DMS 273 treated with DMSO at 0.1 percent for 48 hours (cell line): ENCODE data around the gene KDM8.
"Not testable (repeated sequence)": the region's sequence is repeated elsewhere in the genome, so short reads cannot be mapped to it uniquely, and the experiment has no call there.

Experiments used
- DNase-seq: peaks from one replicate; lab custom pipeline; 2025; lab: John Stamatoyannopoulos, UW

Gene KDM8

GRCh38 chr16:27191352-27191924 is 11.9 kb upstream of the KDM8 start:
- DNase-seq: no peak

GRCh38 chr16:27193300-27193990 is 9.9 kb upstream of the KDM8 start:
- no peak for DNase-seq

- no peak for DNase-seq
Observed at GRCh38 chr16:27195076-27195741, 8.1 kb upstream of the KDM8 start.

GRCh38 chr16:27195941-27196595 is 7.3 kb upstream of the KDM8 start:
- no peak for DNase-seq

GRCh38 chr16:27197004-27197403 is 6.3 kb upstream of the KDM8 start:
- DNase-seq: no peak

GRCh38 chr16:27198451-27199234 is 4.7 kb upstream of the KDM8 start:
- DNase-seq: no peak

GRCh38 chr16:27199235-27199586 is 4.1 kb upstream of the KDM8 start:
- DNase-seq: no peak

- DNase-seq: no peak
Observed at GRCh38 chr16:27199736-27200135, 3.6 kb upstream of the KDM8 start.

GRCh38 chr16:27200914-27201313 is 2.4 kb upstream of the KDM8 start:
- not testable (repeated sequence) for DNase-seq

- peak; percentile 90 for DNase-seq
Observed at GRCh38 chr16:27202923-27203506, 311 bp upstream of the KDM8 start.

- DNase-seq: no peak
Observed at GRCh38 chr16:27204312-27204915, 1.1 kb downstream of the KDM8 start.

- DNase-seq: no peak
Observed at GRCh38 chr16:27205423-27206065, 2.2 kb downstream of the KDM8 start.

GRCh38 chr16:27207121-27207520 is 3.8 kb downstream of the KDM8 start:
- DNase-seq: not testable (repeated sequence)

GRCh38 chr16:27208081-27208680 is 4.9 kb downstream of the KDM8 start:
- DNase-seq: no peak

- DNase-seq: no peak
Observed at GRCh38 chr16:27208796-27209195, 5.5 kb downstream of the KDM8 start.

GRCh38 chr16:27209591-27209990 is 6.3 kb downstream of the KDM8 start:
- no peak for DNase-seq

- no peak for DNase-seq
Observed at GRCh38 chr16:27210174-27210573, 6.8 kb downstream of the KDM8 start.

- DNase-seq: no peak
Observed at GRCh38 chr16:27211026-27211425, 7.7 kb downstream of the KDM8 start.

- no peak for DNase-seq
Observed at GRCh38 chr16:27214084-27214961, 11.0 kb downstream of the KDM8 start.
